Adrenal gland (tissue), 12 donors: Measurements from ENCODE around the gene PDIA2. TPM values are rescaled to one million over a fixed set of nuclear protein-coding genes. Genes with fewer than 3 reads are reported as not detected.

Experiments
- DNase-seq, 7 donors: peaks; one replicate each; pipeline ENCODE4 v3.0.0-alpha.2; 2019 to 2020
- H3K27ac ChIP-seq, 5 donors: fragments of 200-600 bp; sonication (generic) in 4 of 5; 1 replicate in 3 of 5; 2 replicates in 2 of 5; pipeline versions ENCODE4 v1.5.1 to v1.8.0; 2016 to 2020; ENCODE audit warnings: mild to moderate bottlenecking in 1 of 5
- H3K27me3 ChIP-seq: fragments of 200-600 bp; 2 replicates; pipeline ENCODE4 v1.8.0; 2021
- H3K36me3 ChIP-seq, 2 donors: fragments of 200-600 bp; replicated peaks in 1 of 2; 1 replicate in 1 of 2; 2 replicates in 1 of 2; pipeline versions ENCODE4 v1.5.1 to v1.8.0; 2018 to 2022
- H3K4me1 ChIP-seq, 2 donors: fragments of 200-600 bp; replicated peaks in 1 of 2; 1 replicate in 1 of 2; 2 replicates in 1 of 2; pipeline versions ENCODE4 v1.5.1 to v1.8.0; 2018 to 2021
- H3K4me3 ChIP-seq, 4 donors: fragments of 200-600 bp; sonication (generic) in 3 of 4; one replicate each; pipeline ENCODE4 v1.5.1; 2016 to 2018
- H3K9me3 ChIP-seq, 3 donors: fragments of 200-600 bp; sonication (generic) in 1 of 3; replicated peaks in 1 of 3; 1 replicate in 2 of 3; 2 replicates in 1 of 3; pipeline versions ENCODE4 v1.5.1 to v1.8.0; 2016 to 2021
- POLR2A ChIP-seq, 2 donors: fragments of 450-650 bp; IDR thresholded peaks; one replicate each; pipeline ENCODE4 v1.6.1; 2017; ENCODE audit warnings: antibody characterized with exemption in 2 of 2, mild to moderate bottlenecking in 2 of 2, moderate library complexity in 1 of 2
- WGBS, 4 donors: extraction: QIAGEN DNeasy Blood & Tissue Kit in 2 of 4; methylation state at CpG; one replicate each; pipeline versions ENCODE4 v1.1.5 to v1.1.7; 2013 to 2017; 5-methylcytosine and 5-hydroxymethylcytosine counted together
- intact Hi-C, 2 donors: fragments of 100-400 bp; cut with DNase I; formaldehyde crosslinking; loops; one replicate each; pipeline versions ENCODE4 v1.14.1 to v1.15.0; 2022 to 2023
- polyA plus RNA-seq, 3 donors: library from polyadenylated mRNA; stranded (reverse); fragments of 200-250 nt in 2 of 3; fragments of 350-450 nt in 1 of 3; fragmentation: Illumina TruSeq in 1 of 3; extraction: RNeasy Lipid Tissue Mini Kit (QIAGEN cat#74804) in 1 of 3; gene quantifications; one replicate each; pipeline ENCODE4 v1.2.3, GENCODE V29; 2013 to 2014
- total RNA-seq, 9 donors: library from RNA; depleted of rRNA in 4 of 9; stranded (reverse); fragments of >200 nt in 4 of 9; fragments of 120-200 nt in 1 of 9; fragmentation: NEBNext Ultra II Directional in 1 of 9; extraction: Animal tissue kit (Norgen Biotek cat#: 25700) in 1 of 9; gene quantifications; one replicate each; pipeline versions ENCODE4 v1.1.0 to v1.2.4, GENCODE V29; 2013 to 2023
- TF ChIP-seq, protein P1 (sequence below), 6 experiments: fragments of 450-650 bp in 4 of 6; fragments of 200-600 bp in 2 of 6; sonication (generic) in 1 of 6; IDR thresholded peaks; 1 replicate in 5 of 6; 2 replicates in 1 of 6; pipeline versions ENCODE4 v1.5.1 to v1.8.0; 2016 to 2021; ENCODE audit warnings: antibody characterized with exemption in 6 of 6, mild to moderate bottlenecking in 2 of 6, moderate library complexity in 1 of 6
- donor health status: healthy with polysubstance abuse.
- donor health status: Bipolar disorder and iron deficiency.
- donor health status: DM: yes; HTN: yes; CAD: no.
- donor health status: DM: no; HTN: no; CAD: no.
- donor health status: DM: no; HTN: no; CAD: no.
- donor health status: DM: yes; HTN: yes; CAD: no.

The PDIA2 gene
- total and polyA plus RNA-seq, 12 donors = 0.28 to 9.7 (median 0.86) TPM; not detected in 4

DNA sequence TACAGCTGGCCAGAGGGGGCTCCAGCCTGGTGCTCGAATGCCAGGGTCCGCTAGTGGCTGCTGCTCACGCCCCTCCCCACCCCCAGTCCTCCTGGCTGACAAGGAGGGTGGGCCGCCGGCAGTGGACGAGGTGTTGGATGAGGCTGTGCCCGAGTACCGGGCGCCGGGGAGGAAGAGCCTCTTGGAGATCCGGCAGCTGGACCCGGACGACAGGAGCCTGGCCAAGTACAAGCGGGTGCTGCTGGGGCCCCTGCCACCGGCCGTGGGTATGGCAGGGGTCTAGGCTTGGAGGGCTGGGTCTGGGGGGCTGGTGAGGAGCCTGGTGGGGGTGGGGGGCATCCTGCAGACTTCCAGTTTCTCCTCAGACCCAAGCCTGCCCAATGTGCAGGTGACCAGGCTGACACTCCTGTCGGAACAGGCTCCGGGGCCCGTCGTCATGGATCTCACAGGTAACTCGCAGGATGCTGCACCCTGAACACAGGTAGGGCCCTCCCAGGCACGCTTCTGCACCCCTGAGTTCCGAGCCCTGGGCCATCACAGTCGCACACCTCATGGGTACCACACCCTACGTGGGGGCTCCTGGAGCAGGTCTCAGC lies 1.2 kb upstream of the PDIA2 start:
- Histone ChIP-seq H3K27me3 (peaks cover 14% of the 10 kb centered on the region), H3K27ac (no peak overlapping the region), H3K4me1 (peaks cover 0 to 5% of the 10 kb centered on the region in 2 donors), H3K36me3 (no peaks in the 10 kb centered on the region), H3K4me3 (no peak overlapping the region), H3K9me3 (no peaks in the 10 kb centered on the region)
- intact Hi-C loops = no loop called here
- WGBS, 4 donors = 55 to 64% (median 58%) methylated on average over 6 to 25 of the region's 25 CpGs
- no peak for DNase-seq
- TF ChIP-seq, protein P1, sequence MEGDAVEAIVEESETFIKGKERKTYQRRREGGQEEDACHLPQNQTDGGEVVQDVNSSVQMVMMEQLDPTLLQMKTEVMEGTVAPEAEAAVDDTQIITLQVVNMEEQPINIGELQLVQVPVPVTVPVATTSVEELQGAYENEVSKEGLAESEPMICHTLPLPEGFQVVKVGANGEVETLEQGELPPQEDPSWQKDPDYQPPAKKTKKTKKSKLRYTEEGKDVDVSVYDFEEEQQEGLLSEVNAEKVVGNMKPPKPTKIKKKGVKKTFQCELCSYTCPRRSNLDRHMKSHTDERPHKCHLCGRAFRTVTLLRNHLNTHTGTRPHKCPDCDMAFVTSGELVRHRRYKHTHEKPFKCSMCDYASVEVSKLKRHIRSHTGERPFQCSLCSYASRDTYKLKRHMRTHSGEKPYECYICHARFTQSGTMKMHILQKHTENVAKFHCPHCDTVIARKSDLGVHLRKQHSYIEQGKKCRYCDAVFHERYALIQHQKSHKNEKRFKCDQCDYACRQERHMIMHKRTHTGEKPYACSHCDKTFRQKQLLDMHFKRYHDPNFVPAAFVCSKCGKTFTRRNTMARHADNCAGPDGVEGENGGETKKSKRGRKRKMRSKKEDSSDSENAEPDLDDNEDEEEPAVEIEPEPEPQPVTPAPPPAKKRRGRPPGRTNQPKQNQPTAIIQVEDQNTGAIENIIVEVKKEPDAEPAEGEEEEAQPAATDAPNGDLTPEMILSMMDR (IDR thresholded peaks at IDR 0.05) = no peak
- TF ChIP-seq POLR2A (IDR thresholded peaks at IDR 0.05) = no peak

DNA sequence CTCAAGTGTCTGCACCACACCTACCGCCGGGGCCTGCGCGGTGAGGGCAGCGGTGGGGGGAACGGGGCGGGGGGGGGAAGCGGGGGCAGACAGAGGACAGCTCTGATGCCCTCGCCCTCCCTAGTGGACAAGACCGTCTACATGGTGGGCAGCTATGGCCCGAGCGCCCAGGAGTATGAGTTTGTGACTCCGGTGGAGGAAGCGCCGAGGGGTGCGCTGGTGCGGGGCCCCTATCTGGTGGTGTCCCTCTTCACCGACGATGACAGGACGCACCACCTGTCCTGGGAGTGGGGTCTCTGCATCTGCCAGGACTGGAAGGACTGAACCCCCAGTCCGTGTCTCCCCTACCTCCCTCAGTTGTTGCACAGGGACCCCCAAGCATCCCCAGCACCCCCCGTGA lies 473 bp upstream of the PDIA2 start:
- TF ChIP-seq, protein P1 (IDR thresholded peaks at IDR 0.05) = no peak
- no peak for TF ChIP-seq POLR2A (IDR thresholded peaks at IDR 0.05)
- H3K4me1 ChIP-seq = peaks cover 0 to 5% of the 10 kb centered on the region in 2 donors

DNA sequence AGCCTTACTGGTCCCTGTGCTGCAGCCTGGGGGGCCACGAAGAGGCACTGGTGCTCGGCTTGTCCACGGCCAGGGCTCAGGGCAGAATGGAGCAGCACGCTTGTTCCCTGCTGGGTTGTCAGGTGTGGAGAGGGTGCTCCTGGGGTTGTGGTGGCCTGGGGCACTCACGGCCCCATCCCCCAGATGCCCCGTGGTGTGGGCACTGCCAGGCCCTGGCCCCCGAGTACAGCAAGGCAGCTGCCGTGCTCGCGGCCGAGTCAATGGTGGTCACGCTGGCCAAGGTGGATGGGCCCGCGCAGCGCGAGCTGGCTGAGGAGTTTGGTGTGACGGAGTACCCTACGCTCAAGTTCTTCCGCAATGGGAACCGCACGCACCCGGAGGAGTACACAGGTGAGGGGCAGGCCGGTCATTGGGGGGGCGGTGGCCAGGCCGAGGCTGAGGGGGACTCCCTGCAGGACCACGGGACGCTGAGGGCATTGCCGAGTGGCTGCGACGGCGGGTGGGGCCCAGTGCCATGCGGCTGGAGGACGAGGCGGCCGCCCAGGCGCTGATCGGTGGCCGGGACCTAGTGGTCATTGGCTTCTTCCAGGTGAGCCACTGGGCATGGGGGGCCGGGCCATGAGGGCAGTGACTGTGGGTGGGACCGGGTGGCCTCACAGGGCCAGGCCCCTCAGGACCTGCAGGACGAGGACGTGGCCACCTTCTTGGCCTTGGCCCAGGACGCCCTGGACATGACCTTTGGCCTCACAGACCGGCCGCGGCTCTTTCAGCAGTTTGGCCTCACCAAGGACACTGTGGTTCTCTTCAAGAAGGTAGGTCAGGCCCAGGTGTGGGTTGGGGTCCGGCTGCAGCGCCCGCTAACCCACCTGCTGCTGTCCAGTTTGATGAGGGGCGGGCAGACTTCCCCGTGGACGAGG lies 1.5 kb downstream of the PDIA2 start:
- Histone ChIP-seq H3K4me1 (peaks cover 0 to 5% of the 10 kb centered on the region in 2 donors), H3K36me3 (peaks cover 0 to 15% of the 10 kb centered on the region in 2 donors), H3K27ac (no peak overlapping the region), H3K4me3 (no peak overlapping the region), H3K9me3 (no peaks in the 10 kb centered on the region), H3K27me3 (peaks cover 14% of the 10 kb centered on the region)
- no peak for DNase-seq
- 92 to 94% (median 94%) methylated on average over 23 to 52 of the region's 52 CpGs for WGBS, 4 donors
- intact Hi-C loops = no loop called here
- TF ChIP-seq, protein P1 (IDR thresholded peaks at IDR 0.05) = no peak
- no peak for TF ChIP-seq POLR2A (IDR thresholded peaks at IDR 0.05)

More for the DNA sequence above, 473 bp upstream of the PDIA2 start:
- Histone ChIP-seq H3K9me3 (no peaks in the 10 kb centered on the region), H3K27ac (no peak overlapping the region), H3K36me3 (peaks cover 0 to 1% of the 10 kb centered on the region in 2 donors), H3K4me3 (no peak overlapping the region), H3K27me3 (peaks cover 14% of the 10 kb centered on the region)
- DNase-seq = no peak
- WGBS, 4 donors = 90 to 96% (median 91%) methylated on average over 9 to 22 of the region's 22 CpGs
- intact Hi-C loops = no loop called here
